Activated T-cell treated with anti-CD3 and anti-CD28 coated beads, Interleukin-2, amount 50 U/mL, for 1 hour (primary cell): ENCODE results near the gene PSPN.
"Not testable (repeated sequence)": the region's sequence is repeated elsewhere in the genome, so short reads cannot be mapped to it uniquely, and the experiment has no call there.

ENCODE experiments used
- DNase-seq: peaks from one replicate; pipeline ENCODE4 v3.0.0-alpha.2; 2020

The PSPN gene

DNA sequence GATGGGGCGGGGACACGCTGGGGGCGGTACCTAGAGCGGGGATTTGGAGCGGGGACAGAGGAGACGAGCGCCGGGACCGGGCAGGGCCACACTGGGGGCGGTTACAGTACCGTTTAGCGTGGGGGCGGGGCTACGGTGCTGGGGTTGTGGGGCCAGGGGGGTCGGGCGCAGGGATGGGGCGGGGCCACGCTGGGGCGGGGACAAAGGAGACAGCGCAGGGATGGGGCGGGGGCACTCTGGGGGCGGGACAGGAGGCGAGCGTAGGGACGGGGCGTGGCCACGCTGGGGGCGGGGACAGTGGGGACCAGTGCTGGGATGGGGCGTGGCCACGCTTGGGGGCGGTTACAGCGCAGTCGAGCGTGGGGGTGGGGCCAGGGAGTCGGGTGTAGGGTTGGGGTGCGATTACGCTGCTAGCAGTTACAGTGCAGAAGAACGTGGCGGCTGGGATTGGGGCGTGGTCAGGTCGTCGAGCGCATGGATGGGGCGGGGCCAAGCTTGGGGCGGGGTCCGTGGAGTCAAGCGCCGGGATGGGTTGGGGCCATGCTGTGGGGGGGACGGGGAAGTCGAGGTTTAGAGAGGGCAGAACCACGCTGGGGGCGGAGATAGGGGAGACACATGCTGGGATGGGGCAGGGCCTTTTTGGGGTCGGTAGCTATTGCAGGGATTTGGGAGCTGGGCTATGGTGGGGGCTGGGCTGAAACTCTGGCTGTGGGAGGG, 2.5 kb downstream of the PSPN start:
- DNase-seq: peak; percentile 98

DNA sequence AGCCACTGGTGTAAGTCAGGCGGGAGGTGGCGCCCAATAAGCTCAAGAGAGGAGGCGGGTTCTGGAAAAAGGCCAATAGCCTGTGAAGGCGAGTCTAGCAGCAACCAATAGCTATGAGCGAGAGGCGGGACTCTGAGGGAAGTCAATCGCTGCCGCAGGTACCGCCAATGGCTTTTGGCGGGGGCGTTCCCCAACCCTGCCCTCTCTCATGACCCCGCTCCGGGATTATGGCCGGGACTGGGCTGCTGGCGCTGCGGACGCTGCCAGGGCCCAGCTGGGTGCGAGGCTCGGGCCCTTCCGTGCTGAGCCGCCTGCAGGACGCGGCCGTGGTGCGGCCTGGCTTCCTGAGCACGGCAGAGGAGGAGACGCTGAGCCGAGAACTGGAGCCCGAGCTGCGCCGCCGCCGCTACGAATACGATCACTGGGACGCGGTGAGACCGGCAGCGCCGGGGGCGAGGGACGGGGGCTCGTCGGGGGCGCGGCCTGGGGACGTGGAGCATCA, 3.1 kb downstream of the PSPN start, which contains the start of gene ALKBH7:
TSS of gene ALKBH7 (plus strand) at position 201 of the 502 bp plus-strand sequence. CDS start at position 228, 27 bp downstream.
- peak; percentile 92 for DNase-seq

DNA sequence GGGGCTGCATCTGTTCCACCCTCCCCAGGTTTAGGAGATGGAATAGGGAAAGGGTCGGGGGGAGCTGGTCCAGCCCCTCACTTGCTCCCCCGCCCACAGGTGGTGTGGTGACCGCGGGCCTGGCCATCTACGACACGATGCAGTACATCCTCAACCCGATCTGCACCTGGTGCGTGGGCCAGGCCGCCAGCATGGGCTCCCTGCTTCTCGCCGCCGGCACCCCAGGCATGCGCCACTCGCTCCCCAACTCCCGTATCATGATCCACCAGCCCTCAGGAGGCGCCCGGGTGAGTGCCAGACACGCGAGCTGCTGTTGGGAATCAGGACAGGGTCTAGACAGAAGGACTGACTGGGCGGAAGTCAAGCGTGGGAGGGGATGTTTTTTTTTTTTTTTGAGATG, 11.4 kb downstream of the PSPN start:
- no peak for DNase-seq

DNA sequence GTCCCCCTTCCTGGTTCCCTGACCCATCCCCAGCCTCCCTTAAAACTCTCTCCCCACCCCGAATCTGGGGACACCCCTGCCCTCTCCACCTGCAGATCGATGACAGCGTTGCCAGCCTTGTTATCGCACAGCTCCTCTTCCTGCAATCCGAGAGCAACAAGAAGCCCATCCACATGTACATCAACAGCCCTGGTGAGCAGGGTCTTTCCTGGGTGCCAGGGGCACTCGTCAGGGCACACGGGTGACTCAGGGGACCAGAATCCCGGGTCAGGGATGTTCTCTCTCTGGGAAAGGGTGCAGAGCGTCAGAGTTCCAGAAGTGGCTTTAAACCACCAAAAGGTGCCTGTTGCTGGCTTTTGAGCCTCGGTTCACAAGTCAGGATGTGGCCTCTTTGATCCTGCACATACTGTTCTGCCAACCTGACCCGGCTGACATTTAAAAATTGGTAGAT, 13.4 kb downstream of the PSPN start:
- DNase-seq: peak; percentile 47

DNA sequence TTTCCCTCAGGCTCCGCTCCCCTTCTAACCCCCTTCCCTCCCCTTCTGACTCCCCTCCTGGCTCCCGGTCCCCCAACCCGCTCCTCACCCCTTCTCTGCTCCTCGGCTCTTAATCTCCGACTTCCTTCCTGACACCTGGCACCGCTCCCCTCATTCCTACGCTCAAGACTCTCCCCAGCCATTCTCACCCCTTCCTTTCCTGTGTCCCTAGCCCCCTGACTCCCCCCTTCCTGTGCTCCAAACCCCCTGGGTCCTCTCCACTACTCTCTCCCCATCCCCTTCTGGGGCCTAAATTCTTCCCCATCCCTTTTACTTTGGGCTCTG, 13.7 kb downstream of the PSPN start:
- no peak for DNase-seq

DNA sequence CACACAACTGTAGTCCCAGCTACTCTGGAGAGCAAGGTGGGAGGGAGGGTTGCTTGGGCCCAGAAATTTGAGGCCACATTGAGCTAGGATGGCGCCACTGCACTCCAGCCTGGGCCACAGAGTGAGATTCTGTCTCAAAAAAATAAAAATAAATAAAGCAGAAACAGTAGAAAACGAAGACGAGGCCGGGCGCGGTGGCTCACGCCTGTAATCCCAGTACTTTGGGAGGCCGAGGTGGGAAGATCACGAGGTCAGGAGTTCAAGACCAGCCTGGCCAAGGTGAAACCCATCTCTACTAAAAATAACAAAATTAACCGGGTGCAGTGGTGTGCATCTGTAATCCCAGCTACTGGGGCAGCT, 14.9 kb downstream of the PSPN start:
- DNase-seq: not testable (repeated sequence)

DNA sequence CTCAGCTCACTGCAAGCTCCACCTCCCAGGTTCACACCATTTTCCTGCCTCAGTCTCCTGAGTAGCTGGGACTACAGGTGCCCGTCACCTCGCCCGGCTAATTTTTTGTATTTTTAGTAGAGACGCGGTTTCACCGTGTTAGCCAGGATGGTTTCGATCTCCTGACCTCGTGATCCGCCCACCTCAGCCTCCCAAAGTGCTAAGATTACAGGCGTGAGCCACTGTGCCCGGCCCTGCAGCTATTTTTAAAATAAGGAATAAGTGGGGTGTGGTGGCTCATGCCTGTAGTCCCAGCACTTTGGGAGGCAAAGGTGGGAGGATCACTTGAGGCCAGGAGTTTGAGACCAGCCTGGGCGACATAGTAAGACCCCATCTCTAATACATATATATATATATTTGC, 15.3 kb downstream of the PSPN start:
- DNase-seq: not testable (repeated sequence)

DNA sequence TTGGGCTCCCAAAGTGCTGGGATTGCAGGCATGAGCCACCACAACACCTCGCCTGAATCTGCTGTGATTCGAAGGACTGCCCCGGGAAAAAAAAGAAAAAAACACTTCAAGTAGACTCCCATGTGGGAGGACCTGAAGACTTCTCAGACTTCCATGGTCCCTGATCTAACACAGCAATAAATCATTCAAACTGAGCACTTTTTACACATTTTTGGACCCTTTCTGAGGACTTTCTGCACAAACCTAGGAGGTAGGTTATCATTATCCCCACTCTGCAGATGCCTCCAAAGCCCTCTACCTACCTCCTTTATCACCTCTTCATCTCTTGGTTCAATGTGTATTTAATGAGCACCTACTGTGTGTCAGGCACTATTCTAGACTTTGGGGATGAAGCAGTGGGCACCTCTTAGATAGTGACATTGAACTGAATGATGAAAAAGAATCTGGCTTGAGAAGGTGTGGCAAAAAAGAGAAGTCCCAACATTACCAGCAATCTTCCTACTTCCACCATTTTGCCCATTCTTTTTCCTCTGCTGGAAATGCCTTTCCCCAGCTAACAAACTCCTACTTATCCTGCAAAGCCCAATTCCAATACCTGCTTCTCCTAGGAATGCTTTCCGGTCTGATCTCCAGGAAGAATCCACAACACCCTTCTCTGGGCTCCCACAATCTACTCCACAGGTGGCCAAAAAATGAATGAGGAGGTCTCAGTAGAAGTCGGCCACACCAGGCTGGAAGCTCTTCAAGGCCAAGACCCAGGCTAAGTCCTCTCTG, 16.0 kb downstream of the PSPN start:
- no peak for DNase-seq

DNA sequence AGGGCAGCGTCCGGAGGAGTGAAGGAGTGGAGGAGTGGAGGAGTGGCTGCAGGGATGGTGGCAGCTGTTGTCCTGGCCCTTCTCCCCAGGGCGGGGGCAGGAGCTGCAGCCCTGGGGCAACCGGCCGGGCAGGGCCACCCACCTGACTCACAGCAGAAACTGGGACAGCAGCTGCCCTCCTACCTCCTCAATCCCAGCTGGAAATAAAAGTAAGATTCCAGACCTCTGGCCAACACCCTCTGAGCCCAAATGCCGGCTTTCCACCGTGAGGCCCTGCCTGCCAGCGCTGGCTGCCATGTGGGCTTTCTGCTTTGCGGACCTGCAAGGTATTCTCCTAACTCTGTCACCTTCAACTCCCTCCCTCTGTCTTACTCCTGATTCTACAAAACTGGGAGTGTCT, 17.7 kb downstream of the PSPN start:
- DNase-seq: no peak

DNA sequence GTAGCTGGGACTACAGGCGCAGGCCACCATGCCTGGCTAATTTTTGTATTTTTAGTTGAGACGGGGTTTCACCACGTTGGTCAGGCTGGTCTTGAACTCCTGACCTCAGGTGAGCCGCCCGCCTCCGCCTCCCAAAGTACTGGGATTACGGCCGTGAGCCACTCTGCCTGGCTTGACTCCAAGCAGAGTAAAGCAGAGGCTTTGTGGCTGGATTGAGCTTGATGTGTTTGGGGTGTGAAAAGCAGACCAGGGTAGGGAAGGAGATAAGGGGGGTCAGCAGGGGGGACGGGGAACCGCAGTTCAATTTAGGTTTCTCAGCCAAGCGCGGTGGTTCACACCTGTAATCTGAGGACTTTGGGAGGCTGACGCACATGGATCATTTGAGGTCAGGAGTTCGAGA, 18.6 kb downstream of the PSPN start:
- no peak for DNase-seq

DNA sequence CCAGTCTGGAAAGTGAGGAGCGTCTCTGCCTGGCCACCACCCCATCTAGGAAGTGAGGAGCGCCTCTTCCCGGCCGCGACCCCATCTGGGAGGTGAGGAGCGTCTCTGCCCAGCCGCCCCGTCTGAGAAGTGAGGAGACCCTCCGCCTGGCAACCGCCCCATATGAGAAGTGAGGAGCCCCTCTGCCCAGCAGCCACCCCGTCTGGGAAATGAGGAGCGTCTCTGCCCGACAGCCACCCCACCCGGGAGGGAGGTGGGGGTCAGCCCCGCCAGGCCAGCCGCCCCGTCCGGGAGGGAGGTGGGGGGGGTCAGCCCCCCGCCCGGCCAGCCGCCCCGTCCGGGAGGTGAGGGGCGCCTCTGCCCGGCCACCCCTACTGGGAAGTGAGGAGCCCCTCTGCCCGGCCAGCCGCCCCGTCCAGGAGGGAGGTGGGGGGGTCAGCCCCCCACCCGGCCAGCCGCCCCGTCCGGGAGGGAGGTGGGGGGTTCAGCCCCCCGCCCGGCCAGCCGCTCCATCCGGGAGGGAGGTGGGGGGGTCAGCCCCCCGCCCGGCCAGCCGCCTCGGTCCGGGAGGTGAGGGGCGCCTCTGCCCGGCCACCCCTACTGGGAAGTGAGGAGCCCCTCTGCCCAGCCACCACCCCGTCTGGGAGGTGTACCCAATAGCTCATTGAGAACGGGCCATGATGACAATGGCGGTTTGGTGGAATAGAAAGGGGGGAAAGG, 20.3 kb downstream of the PSPN start:
- DNase-seq: not testable (repeated sequence)

DNA sequence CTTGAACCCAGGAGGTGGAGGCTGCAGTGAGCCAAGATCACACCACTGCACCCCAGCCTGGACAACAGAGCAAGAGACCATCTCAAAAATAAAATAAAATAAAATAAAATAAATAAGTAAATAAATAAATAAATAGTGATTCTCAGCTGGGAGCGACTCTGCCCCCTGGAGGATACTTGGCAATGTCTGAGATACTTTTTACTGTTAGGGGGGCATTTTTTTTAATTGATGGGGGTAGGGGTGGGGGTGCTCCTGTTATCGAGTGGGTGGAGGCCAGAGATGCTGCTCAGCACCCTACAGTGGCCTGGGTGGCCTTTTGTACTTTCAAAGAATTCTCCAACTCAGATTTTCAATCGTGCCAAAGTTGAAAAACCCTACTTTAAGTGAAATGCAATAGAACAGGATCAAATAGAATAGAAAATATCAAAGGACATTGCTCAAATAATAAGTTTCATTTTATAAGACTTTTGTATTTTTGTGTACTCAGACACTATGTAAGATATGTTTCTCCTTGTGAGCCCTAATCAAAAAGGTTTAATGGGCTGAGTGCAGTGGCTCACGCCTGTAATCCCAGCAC, 21.5 kb downstream of the PSPN start:
- no peak for DNase-seq

DNA sequence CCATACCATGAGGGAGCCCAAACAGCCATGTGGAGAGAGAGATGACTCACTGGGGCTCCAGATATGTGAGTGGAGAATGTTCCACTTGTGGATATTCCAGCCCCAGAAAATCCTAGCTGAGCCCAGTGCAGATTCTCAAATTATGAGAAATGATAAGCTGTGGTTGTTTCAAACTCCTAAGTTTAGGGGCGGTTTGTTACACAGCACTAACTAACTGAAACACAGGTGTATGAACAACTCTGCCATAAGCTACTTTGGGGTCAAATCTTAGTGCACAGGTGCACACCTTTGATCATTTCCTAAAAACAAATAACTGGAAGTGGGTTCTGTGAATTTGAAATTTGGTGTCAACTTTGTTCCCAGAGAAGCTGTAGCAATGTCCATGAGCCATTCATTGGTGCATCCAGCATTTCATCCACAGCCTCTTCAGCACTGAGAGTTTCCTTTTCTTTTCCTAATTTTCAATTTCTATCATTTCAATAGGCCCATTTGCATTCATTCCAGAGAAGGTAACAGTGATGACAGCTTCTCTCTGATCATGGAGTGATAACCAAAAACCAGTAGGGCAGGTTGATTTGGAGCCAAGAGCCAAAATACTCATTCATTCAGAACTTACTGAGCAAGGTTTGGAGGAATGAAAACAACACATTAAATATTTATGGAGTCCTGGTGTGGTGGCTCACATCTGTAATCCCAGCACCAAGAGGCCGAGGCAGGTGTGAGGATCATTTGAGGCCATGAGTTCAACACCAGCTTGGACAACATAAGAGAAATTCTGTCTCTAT, 23.2 kb downstream of the PSPN start:
- no peak for DNase-seq

DNA sequence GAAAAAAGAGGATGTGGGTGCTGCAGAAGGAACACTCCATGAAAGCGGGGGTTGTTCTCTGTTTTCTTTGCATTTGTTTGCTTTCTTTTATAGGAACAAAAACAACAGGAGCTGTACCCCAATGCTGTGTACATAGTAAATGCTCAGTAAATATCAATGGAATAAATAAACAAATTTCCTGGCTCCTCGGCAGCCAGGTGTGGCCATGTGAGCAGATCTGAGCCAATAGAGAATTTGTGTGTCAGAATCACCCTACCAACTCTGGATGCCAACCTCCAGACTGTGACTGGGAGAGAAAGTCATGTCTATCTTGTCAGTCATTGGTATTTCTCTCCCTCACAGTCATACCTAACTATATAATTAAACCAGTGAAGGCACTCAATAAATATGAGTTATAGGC, 25.0 kb downstream of the PSPN start:
- no peak for DNase-seq

DNA sequence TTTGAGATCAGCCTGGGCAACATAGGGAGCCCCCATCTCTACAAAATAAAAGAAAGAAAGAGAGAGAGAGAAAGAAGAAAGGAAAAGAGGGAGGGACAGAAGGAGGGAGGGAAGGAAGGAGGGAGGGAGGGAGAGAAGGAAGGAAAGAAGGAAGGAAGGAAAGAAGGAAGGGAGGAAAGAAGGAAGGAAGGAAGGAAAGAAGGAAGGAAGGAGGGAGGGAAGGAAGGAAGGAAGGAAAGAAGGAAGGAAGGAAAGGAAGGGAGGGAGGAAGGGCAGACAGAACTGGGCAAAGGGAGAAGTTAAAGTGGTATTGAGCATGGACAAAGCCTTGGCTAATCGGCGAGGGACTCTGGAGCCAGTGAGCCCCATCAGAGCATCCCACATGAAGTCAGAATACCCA, 26.5 kb downstream of the PSPN start:
- DNase-seq: not testable (repeated sequence)

DNA sequence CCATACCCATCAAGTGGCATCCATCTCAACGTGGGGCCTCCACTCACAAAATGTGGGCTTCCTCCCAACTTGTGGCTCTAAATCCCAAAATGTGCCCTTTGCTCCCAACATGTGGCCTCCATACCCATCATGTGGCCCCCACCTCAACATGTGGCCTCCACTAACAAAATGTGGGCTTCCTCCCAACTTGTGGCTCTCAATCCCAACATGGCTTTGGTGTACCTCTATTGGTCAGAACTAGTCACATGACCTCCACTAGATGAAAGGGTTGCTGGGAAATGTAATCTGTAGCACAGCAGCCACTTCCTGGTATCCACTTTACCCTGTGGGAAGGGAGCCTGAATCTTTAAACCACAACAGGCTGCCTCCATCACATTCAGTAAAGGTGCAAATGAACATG, 32.3 kb downstream of the PSPN start:
- DNase-seq: no peak

DNA sequence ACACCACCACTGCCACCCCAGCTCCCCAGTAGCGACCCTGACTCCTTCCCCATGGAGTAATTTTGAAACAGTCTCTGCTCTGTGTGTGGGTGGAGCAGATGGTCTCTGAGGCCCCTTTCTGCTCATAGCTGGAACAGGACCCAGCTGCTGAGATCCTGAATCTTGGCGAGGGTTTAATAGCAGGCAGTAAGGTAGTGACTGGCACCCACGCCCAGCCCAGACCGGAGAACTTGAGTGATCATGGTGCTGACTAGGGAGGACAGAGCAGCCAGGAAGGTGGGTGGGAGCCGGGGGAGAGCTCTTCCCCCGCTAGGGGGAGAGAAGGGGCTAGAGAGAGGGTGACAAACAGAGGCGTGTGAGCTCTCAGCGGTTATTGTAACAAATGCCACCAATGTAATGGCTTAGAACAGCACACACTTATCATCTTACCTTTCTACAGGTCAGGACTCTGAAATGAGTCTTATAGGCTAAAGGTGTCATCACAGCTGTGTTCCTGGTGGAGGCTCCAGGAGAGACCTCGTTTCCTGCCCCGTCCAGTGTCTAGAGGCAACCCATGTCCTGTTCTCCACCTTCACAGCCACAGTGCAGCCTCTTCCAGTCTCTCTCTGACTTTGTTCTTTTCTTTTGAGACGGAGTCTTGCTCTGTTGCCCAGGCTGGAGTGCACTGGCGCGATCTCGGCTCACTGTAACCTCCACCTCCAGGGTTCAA, 35.1 kb downstream of the PSPN start:
- no peak for DNase-seq

DNA sequence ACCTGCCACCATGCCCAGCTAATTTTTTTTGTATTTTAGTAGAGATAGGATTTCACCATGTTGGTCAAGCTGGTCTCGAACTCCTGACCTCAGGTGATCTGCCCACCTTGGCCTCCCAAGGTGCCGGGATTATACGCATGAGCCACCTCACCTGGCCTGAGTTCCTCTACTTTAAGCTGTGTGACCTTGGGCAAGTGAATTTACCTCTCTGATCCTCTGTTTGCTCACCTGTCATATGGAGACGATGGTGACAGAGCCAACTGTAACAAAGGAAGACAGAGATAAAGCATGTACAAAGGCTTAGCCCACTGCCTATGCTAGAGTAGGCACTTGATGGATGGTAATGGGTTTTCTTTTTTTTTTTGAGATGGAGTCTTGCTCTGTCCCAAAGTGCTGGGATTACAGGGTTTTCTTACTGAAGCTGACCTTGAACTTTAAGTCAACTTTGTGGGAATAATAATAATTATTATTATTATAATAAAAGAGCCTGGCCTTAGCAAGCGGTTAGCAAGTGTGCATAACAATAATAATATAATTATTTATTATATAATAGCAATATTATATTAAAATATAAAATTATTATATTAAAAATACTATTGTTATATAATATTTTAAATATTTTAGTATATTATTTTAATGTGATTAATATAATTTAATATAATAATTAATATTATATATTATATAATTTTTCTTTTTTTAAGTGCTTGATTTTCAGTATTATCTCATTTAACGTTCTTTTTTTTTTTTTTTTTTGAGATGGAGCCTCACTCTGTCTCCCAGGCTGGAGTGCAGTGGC, 41.0 kb downstream of the PSPN start:
- DNase-seq: no peak

DNA sequence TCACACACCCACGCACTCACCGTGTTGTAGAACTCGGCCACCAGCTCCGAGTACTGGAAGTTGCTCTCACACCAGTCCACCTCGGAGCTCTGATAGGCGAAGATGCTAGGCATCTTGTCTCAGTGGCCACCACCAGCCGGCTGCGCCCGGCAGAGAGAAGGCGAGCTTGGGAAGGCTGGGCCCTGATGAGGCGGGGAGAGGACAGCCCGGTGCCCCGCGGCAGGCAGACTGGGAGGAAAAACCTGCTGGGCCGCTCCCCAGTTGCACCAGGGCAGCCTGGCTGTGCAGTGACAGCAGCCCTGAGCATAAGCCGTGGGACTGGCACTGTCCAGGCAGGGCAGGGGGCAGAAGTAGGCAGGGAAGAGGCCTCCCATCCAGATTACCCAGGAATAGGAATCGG, 42.3 kb downstream of the PSPN start, which contains the start of gene ACER1:
TSS of gene ACER1 (minus strand) at position 174 of the 400 bp plus-strand sequence. CDS start at position 113, 61 bp downstream.
- DNase-seq: no peak

DNA sequence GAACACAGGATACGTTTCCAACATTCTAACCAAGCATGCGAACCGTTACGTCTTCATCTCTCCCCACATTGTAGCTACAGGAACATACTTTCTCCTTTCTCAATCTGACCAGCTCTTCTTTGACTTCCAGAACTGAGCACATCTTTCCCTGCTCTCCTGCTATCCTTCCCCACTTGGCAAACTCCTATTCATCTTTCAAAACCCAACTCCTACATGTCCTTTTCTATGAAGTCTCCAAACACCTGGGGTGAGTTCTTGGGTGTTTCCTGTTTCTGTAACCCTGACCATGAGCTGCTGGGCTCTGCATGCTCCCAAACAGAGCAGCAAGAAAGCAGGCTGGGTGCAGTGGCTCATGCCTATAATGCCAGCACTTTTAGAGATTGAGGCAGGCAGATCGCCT, 48.9 kb downstream of the PSPN start:
- DNase-seq: no peak

DNA sequence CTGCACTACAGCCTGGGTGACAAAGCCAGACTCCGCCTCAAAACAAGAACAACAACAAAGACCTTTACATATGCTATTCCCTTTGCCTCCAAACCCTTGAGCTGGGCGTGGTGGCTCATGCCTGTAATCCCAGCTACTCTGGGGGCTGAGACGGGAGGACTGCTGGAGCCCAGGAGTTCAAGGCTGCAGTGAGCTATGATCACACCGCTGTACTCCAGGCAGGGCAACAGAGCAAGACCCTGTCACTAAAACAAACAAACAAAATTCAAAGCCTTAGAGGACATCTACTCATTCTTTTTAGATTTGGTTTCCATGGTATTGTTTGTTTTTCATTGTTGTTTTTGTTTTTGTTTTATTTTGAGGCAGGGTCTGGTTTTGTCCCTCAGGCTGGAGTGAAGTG, 50.1 kb downstream of the PSPN start:
- DNase-seq: no peak
